Measurements from ENCODE around the gene DUSP9. TPM values are rescaled to one million over a fixed set of nuclear protein-coding genes. Genes with fewer than 3 reads are reported as not detected.
"Not testable (repeated sequence)": the region's sequence is repeated elsewhere in the genome, so short reads cannot be mapped to it uniquely, and the experiment has no call there.

Gene DUSP9
- polyA plus RNA-seq, 1 experiment, result not detected

DNA sequence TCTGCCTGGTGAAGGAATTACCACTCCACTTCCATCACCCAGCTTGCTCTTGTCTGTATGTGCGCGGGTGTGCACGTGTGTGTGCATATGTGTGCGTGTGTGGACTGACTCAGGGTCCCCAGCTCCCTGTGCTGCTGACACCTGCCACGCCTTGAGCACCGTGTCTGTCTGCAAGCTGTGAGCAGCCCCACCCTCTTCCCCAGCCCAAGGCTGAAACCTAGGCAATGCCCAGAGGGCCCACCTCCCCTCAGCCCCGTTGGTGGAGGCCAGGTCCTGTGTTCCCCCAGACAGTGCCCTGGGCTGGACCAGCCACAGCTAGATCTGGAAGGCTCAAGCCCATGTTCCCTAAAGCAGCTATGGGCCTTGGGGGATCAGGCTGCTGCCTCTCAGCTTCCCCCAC is 46.1 kb upstream of the DUSP9 start:
- ChIA-PET CTCF (interaction anchor here (3.3 to 4.4 kb wide), 2 partner anchors 9 to 67 kb away, joined by 15 to 20 read pairs; no protein-coding TSS in a partner anchor), POLR2A (no interaction called here)
- Histone ChIP-seq H3K27me3 (ENCODE audit: control insufficient read depth, insufficient read depth, low read length) (no peaks in the 10 kb centered on the region), H3K4me3 (ENCODE audit: low read depth, low read length) (no peak overlapping the region), H3K9me3 (ENCODE audit: control insufficient read depth, insufficient read depth, low read length) (no peaks in the 10 kb centered on the region), H3K27ac (ENCODE audit: low read depth, low read length) (no peak overlapping the region)
- TF ChIP-seq, protein P1, sequence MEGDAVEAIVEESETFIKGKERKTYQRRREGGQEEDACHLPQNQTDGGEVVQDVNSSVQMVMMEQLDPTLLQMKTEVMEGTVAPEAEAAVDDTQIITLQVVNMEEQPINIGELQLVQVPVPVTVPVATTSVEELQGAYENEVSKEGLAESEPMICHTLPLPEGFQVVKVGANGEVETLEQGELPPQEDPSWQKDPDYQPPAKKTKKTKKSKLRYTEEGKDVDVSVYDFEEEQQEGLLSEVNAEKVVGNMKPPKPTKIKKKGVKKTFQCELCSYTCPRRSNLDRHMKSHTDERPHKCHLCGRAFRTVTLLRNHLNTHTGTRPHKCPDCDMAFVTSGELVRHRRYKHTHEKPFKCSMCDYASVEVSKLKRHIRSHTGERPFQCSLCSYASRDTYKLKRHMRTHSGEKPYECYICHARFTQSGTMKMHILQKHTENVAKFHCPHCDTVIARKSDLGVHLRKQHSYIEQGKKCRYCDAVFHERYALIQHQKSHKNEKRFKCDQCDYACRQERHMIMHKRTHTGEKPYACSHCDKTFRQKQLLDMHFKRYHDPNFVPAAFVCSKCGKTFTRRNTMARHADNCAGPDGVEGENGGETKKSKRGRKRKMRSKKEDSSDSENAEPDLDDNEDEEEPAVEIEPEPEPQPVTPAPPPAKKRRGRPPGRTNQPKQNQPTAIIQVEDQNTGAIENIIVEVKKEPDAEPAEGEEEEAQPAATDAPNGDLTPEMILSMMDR (IDR thresholded peaks at IDR 0.05; ENCODE audit: low read depth, low read length), result no peak
- DNase-seq (ENCODE audit: low read depth, low spot score), result no peak

DNA sequence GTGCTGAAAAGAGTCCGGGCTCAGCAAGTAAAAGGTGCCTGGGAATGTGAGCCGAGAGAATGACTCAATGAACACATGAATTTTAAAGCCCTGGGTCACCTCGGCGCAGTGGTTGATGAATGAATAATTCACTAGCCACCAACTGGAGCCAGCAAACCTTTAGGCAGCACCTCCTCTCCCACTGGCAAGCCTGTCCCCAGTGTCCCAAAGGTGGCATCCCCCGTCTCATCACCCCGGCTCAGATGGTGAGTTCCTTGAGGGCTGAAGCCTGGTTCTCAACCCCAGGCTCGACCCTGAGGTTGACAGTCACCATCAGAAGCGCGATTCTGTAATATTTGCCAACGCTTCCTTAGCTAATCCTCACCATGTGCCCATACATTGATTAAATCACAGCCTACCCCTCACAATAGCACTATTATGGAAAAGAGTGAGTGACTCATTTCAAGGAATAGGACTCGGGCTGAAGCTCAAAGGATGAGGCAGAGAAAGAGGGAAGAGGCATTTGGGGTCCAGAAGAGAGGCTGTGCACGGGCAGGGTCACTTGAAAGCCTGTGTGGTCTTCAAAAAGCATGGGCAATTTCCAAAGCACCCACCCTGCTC is 45.4 kb upstream of the DUSP9 start:
- DNase-seq (ENCODE audit: low read depth, low spot score), result no peak
- H3K4me3 ChIP-seq (ENCODE audit: low read depth, low read length), result no peak overlapping the region
- no peak overlapping the region for H3K27ac ChIP-seq (ENCODE audit: low read depth, low read length)
- H3K9me3 ChIP-seq (ENCODE audit: control insufficient read depth, insufficient read depth, low read length), result no peaks in the 10 kb centered on the region
- ChIA-PET CTCF (interaction anchor here (4.4 kb wide), 1 partner anchor 66 kb away, joined by 15 read pairs; no protein-coding TSS in a partner anchor), POLR2A (no interaction called here)
- peaks cover 2% of the 10 kb centered on the region for H3K27me3 ChIP-seq (ENCODE audit: control insufficient read depth, insufficient read depth, low read length)
- TF ChIP-seq, protein P1 (IDR thresholded peaks at IDR 0.05; ENCODE audit: low read depth, low read length), result no peak

DNA sequence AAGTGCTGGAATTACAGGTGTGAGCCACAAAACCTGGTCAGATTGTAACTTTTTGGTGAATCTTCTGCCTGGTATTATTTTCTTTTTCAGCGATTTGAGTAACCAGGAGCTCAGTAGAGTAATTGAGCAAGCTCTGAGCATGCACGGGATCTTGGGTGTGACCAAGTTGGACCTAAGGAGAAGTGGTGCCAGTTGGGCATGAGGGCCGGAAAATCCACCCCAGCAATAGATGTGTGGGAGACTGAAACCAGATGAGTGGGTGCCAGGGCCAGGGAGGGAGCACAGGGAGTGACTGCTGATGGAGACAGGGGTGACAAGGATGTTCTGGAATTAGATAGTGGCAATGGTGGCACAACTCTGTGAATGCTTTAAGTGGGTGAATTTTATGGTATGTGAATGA is 44.4 kb upstream of the DUSP9 start:
- POLR2A ChIA-PET, result no interaction called here
- Histone ChIP-seq H3K27me3 (ENCODE audit: control insufficient read depth, insufficient read depth, low read length) (peaks cover 2% of the 10 kb centered on the region), H3K4me3 (ENCODE audit: low read depth, low read length) (no peak overlapping the region), H3K9me3 (ENCODE audit: control insufficient read depth, insufficient read depth, low read length) (no peaks in the 10 kb centered on the region), H3K27ac (ENCODE audit: low read depth, low read length) (no peak overlapping the region)
- TF ChIP-seq, protein P1 (IDR thresholded peaks at IDR 0.05; ENCODE audit: low read depth, low read length), result no peak
- no peak for DNase-seq (ENCODE audit: low read depth, low spot score)
- CTCF ChIA-PET, result no interaction called here

DNA sequence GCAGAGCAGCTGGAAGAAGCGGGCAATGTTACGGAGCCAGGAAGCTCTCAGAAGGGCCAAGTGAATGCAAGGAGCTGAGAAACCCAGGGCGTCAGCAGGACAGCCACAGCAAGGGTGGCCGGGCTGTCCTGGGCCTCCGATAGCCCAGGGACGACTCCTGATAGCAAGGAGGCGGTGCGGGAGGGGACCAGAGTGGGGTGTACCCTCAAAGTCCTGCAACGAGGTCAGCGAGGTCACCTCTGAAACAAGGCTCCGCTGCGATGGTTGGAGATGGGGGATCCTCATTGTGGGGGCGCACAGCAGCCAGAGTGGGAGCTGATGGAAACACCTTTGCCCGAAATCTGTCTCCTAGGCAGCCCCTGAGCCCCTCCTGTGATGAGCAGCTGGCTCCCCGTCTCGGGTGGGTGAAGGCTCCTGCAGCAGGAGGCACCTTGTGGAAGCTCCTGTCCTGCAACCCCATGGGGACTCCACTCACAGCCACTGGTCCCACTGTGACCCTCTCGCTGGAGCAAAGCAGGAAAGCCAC is 43.8 kb upstream of the DUSP9 start:
- CTCF ChIA-PET, result no interaction called here
- POLR2A ChIA-PET, result no interaction called here

DNA sequence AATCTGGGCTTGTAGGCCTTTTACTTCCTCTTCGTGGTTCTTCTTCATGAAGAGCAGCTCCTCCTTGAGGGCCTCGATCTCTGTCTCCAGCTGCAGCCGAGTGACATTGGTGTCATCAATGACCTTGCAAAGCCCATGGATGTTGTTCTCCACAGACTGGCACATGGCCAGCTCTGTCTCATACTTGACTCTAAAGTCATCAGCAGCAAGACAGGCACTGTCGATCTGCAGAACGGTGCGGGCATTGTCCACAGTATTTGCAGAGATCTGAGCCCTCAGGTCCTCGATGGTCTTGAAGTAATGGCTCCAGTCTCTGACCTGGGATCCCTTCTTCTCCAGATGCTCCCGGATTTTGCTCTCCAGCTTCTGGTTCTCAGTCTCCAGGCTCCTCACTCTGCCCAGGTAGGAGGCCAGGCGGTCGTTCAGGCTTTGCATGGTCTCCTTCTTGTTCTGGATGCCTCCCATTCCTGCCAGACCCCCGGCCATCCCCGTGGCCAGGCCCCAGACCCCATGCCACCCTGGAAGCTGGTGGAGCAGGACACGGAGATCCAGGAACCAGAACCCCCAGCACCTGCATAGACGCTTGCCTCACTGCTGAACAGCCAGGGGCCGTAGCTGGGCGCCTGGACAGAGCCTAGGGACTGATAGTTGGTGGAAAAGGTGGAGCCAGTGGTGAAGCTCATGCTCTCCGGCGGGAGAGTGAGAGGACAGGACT is 42.2 kb upstream of the DUSP9 start:
- H3K9me3 ChIP-seq (ENCODE audit: control insufficient read depth, insufficient read depth, low read length); H3K27me3 ChIP-seq (ENCODE audit: control insufficient read depth, insufficient read depth, low read length); DNase-seq (ENCODE audit: low read depth, low spot score); H3K27ac ChIP-seq (ENCODE audit: low read depth, low read length); H3K4me3 ChIP-seq (ENCODE audit: low read depth, low read length); POLR2A ChIA-PET: not testable (repeated sequence)
- CTCF ChIA-PET, result interaction anchor here (3.4 kb wide), 1 partner anchor 62 kb away, joined by 14 read pairs; no protein-coding TSS in a partner anchor

More for the DNA sequence above, 43.8 kb upstream of the DUSP9 start:
- Histone ChIP-seq H3K4me3 (ENCODE audit: low read depth, low read length) (no peak overlapping the region), H3K27me3 (ENCODE audit: control insufficient read depth, insufficient read depth, low read length) (peaks cover 2% of the 10 kb centered on the region), H3K27ac (ENCODE audit: low read depth, low read length) (no peak overlapping the region), H3K9me3 (ENCODE audit: control insufficient read depth, insufficient read depth, low read length) (no peaks in the 10 kb centered on the region)
- no peak for DNase-seq (ENCODE audit: low read depth, low spot score)
- TF ChIP-seq, protein P1 (IDR thresholded peaks at IDR 0.05; ENCODE audit: low read depth, low read length), result no peak
